PC-9 (cell line): ENCODE measurements around the gene C14orf132.

Experiments
- CTCF ChIP-seq: fragments of 200-600 bp; sonication (generic); conservative IDR thresholded peaks from 2 replicates; pipeline ENCODE4 v1.6.1; 2017; ENCODE audit warnings: mixed run types, antibody characterized with exemption, mild to moderate bottlenecking, moderate library complexity
- EZH2 ChIP-seq: fragments of 200-600 bp; sonication (generic); IDR thresholded peaks from 2 replicates; pipeline ENCODE4 v1.8.0; 2017; ENCODE audit warnings: antibody characterized with exemption, low read depth

GRCh38 chr14:96117960-96118359 is 78.8 kb downstream of the C14orf132 start:
- TF ChIP-seq EZH2 (no peak), CTCF (no peak)
